Measurements from ENCODE around the gene TAGLN.
"Not testable (repeated sequence)": the region's sequence is repeated elsewhere in the genome, so short reads cannot be mapped to it uniquely, and the experiment has no call there.

The TAGLN gene

DNA sequence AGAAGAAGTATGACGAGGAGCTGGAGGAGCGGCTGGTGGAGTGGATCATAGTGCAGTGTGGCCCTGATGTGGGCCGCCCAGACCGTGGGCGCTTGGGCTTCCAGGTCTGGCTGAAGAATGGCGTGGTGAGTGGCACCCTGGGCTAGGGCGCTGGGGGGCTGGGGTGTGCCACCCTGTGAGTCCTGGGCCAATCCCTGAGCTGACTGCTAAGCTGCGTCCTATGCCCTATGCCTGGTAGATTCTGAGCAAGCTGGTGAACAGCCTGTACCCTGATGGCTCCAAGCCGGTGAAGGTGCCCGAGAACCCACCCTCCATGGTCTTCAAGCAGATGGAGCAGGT, 3.9 kb downstream of the TAGLN start:
- no peak for DNase-seq (ENCODE audit: low spot score in 2 of 2)
- Mint-ChIP-seq H3K27ac (ENCODE audit: low read depth) (no peak overlapping the region), H3K36me3 (ENCODE audit: insufficient read depth) (peaks cover 37% of the 10 kb centered on the region), H3K9me3 (no peaks in the 10 kb centered on the region), H3K4me1 (peaks cover 18% of the 10 kb centered on the region), H3K4me3 (no peak overlapping the region), H3K27me3 (no peaks in the 10 kb centered on the region)
- ATAC-seq (replicated peaks; ENCODE audit: extremely low read depth, poor library complexity, severe bottlenecking): no peak

- Mint-ChIP-seq H3K36me3 (ENCODE audit: insufficient read depth) (peaks cover 30% of the 10 kb centered on the region), H3K4me3 (no peak overlapping the region), H3K27me3 (no peaks in the 10 kb centered on the region), H3K4me1 (peaks cover 18% of the 10 kb centered on the region), H3K27ac (ENCODE audit: low read depth) (peak overlapping the region; percentile 83), H3K9me3 (no peaks in the 10 kb centered on the region)
- ATAC-seq (replicated peaks; ENCODE audit: extremely low read depth, poor library complexity, severe bottlenecking) (no peak), DNase-seq (ENCODE audit: low spot score in 2 of 2) (no peak)
Observed at GRCh38 chr11:117204283-117205080, 5.3 kb downstream of the TAGLN start.

GRCh38 chr11:117205211-117205818, 6.1 kb downstream of the TAGLN start:
- Mint-ChIP-seq H3K4me3 (no peak overlapping the region), H3K4me1 (peaks cover 18% of the 10 kb centered on the region), H3K27ac (ENCODE audit: low read depth) (peak overlapping the region; percentile 83), H3K27me3 (no peaks in the 10 kb centered on the region), H3K9me3 (no peaks in the 10 kb centered on the region), H3K36me3 (ENCODE audit: insufficient read depth) (peaks cover 27% of the 10 kb centered on the region)
- ATAC-seq (replicated peaks; ENCODE audit: extremely low read depth, poor library complexity, severe bottlenecking): no peak
- no peak for DNase-seq (ENCODE audit: low spot score in 2 of 2)

- peaks cover 31% of the 10 kb centered on the region for H3K36me3 Mint-ChIP-seq (ENCODE audit: insufficient read depth)
- ATAC-seq (replicated peaks; ENCODE audit: extremely low read depth, poor library complexity, severe bottlenecking); H3K4me3 Mint-ChIP-seq: not testable (repeated sequence)
Observed at GRCh38 chr11:117206111-117206510, 6.9 kb downstream of the TAGLN start.

DNA sequence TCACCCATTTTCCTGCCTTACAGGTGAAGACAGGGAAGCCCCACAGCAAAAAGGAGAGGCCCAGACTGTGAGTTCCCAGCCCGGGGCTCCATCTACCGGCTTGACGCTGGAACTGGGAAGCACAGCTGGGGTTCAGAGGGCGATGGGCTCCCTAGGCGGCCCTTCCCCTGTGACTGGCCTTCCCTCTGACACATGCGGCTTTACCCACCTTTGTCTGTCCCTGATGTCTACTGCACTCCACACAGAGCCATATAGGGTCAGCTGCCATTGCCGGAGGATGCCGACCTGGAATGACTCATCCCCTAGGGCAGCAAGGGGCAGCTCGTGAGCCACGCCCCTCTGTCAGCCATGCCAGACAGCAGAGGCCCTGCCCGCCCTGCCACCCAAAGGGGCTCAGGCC, 7.7 kb downstream of the TAGLN start:
- H3K27me3 Mint-ChIP-seq; H3K27ac Mint-ChIP-seq (ENCODE audit: low read depth); DNase-seq (ENCODE audit: low spot score in 2 of 2); H3K9me3 Mint-ChIP-seq; ATAC-seq (replicated peaks; ENCODE audit: extremely low read depth, poor library complexity, severe bottlenecking); H3K4me3 Mint-ChIP-seq: not testable (repeated sequence)
- H3K4me1 Mint-ChIP-seq: peaks cover 16% of the 10 kb centered on the region
- peaks cover 34% of the 10 kb centered on the region for H3K36me3 Mint-ChIP-seq (ENCODE audit: insufficient read depth)

More at GRCh38 chr11:117206111-117206510, 6.9 kb downstream of the TAGLN start:
- H3K27me3 Mint-ChIP-seq; DNase-seq (ENCODE audit: low spot score in 2 of 2); H3K27ac Mint-ChIP-seq (ENCODE audit: low read depth); H3K9me3 Mint-ChIP-seq: not testable (repeated sequence)
- peaks cover 11% of the 10 kb centered on the region for H3K4me1 Mint-ChIP-seq

DNA sequence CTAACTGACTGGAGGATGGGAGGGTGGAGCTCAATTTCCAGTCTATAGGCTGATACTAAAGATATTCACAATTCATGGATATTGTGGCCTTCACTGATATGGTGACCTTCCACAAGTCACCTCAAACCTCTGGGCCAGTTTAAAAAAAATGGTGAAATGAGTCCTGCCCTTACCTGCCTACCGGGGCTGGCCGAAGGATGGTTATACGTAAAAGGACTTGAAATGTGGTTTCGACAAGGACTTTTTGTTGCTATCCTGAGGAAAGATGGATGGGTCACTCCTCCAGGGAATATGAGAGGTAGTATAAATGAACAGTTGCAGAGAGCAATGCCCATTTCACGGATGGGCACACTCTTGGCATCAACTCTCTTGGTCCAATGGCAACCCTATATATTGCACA, 8.3 kb downstream of the TAGLN start:
- not testable (repeated sequence) for H3K27me3 Mint-ChIP-seq; DNase-seq (ENCODE audit: low spot score in 2 of 2); H3K4me3 Mint-ChIP-seq; ATAC-seq (replicated peaks; ENCODE audit: extremely low read depth, poor library complexity, severe bottlenecking); H3K27ac Mint-ChIP-seq (ENCODE audit: low read depth); H3K9me3 Mint-ChIP-seq
- Mint-ChIP-seq H3K4me1 (peaks cover 16% of the 10 kb centered on the region), H3K36me3 (ENCODE audit: insufficient read depth) (peaks cover 40% of the 10 kb centered on the region)

- H3K4me3 Mint-ChIP-seq; H3K27me3 Mint-ChIP-seq; H3K27ac Mint-ChIP-seq (ENCODE audit: low read depth); H3K9me3 Mint-ChIP-seq; ATAC-seq (replicated peaks; ENCODE audit: extremely low read depth, poor library complexity, severe bottlenecking); H3K4me1 Mint-ChIP-seq; DNase-seq (ENCODE audit: low spot score in 2 of 2): not testable (repeated sequence)
- H3K36me3 Mint-ChIP-seq (ENCODE audit: insufficient read depth): peaks cover 47% of the 10 kb centered on the region
Observed at GRCh38 chr11:117208710-117209109, 9.5 kb downstream of the TAGLN start.

DNA sequence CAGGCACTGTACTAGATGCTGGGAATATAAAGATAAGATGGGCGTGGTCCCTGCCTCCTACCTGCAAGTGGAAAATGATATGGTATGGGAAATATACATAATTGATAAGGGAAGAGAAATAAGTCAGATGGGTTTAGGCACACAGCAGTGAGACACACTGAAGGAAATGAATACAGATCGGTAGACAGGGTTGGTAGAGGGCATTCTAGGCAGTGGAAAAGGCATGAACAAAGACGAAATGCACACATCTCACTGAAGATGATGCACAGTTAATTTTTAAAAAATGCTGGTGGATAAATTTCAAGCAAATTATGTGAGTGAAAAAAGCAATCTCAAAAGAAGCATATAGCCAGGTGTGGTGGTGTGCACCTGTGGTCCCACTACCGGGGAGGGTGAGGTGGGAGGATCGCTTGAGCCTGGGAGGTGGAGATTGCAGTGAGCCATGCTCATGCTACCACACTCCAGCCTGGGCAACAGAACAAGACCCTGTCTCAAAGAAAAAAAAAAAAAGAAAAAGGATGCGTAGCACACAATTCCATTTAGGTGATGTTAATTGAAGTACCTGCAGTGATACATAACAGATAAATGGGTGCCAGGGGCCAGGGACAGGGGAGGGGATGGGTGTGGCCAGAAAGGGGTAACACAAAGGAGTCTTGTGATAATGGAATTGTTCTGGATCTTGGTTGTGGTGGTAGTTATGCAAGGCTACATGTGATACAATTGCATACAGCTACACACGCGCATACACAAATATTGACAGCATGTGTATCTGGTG, 10.4 kb downstream of the TAGLN start:
- Mint-ChIP-seq H3K4me1 (peaks cover 12% of the 10 kb centered on the region), H3K27ac (ENCODE audit: low read depth) (peak overlapping the region; percentile 10), H3K36me3 (ENCODE audit: insufficient read depth) (peaks cover 51% of the 10 kb centered on the region)
- DNase-seq (ENCODE audit: low spot score in 2 of 2); ATAC-seq (replicated peaks; ENCODE audit: extremely low read depth, poor library complexity, severe bottlenecking); H3K9me3 Mint-ChIP-seq; H3K27me3 Mint-ChIP-seq; H3K4me3 Mint-ChIP-seq: not testable (repeated sequence)

DNA sequence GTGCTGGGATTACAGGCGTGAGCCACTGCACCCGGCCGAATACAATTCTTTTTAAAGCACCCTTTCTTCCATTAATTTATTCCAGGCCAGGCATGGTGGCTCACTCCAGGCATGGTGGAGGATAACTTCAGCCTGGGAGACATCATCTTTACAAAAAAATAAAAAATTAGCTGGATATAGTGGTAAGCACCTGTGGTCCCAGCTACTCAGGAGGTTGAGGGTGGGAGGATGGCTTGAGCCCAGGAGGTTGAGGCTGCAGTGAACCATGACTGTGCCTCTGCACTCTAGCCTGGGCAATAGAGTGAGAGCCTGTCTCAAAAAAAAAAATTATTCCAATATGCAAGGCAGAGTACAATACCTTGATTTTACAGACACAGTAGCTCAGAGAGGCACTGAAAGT, 11.4 kb downstream of the TAGLN start:
- Mint-ChIP-seq H3K27me3 (no peaks in the 10 kb centered on the region), H3K27ac (ENCODE audit: low read depth) (no peak overlapping the region), H3K4me3 (no peak overlapping the region), H3K4me1 (peaks cover 15% of the 10 kb centered on the region), H3K36me3 (ENCODE audit: insufficient read depth) (peaks cover 52% of the 10 kb centered on the region), H3K9me3 (no peaks in the 10 kb centered on the region)
- ATAC-seq (replicated peaks; ENCODE audit: extremely low read depth, poor library complexity, severe bottlenecking) (no peak), DNase-seq (ENCODE audit: low spot score in 2 of 2) (no peak)

DNA sequence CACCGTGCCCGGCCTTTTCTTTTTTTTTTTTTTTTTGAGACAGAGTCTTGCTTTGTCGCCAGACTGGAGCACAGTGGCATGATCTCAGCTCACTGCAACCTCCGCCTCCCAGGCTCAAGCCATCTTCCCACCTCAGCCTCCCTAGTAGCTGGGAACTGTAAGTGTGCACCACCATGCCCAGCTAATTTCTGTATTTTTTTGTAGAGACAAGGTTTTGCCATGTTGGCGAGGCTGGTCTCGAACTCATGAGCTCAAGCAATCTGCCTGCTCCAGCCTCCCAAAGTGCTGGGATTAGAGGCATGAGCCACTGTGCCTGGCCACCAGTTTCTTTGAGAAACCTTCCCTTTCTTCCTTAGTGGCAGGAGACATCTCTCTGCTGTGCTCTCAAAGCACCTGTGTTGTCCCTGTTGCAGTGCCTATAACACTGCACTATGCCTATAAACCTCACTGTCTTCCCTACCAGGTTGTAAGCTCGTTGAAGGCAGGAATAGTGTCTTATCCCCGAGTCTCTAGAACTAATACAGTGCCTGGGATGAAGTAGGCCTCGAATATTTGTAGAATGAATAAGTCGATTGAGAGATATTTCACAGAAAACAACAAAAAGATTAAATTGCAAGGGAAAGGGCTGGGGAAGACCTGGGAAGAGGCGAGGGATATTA, 13.7 kb downstream of the TAGLN start:
- DNase-seq (ENCODE audit: low spot score in 2 of 2): no peak
- Mint-ChIP-seq H3K36me3 (ENCODE audit: insufficient read depth) (peaks cover 72% of the 10 kb centered on the region), H3K27ac (ENCODE audit: low read depth) (no peak overlapping the region), H3K9me3 (no peaks in the 10 kb centered on the region), H3K27me3 (no peaks in the 10 kb centered on the region), H3K4me1 (peaks cover 24% of the 10 kb centered on the region), H3K4me3 (no peak overlapping the region)
- ATAC-seq (replicated peaks; ENCODE audit: extremely low read depth, poor library complexity, severe bottlenecking): no peak

- Mint-ChIP-seq H3K4me3 (no peak overlapping the region), H3K36me3 (ENCODE audit: insufficient read depth) (peaks cover 82% of the 10 kb centered on the region), H3K9me3 (no peaks in the 10 kb centered on the region), H3K27ac (ENCODE audit: low read depth) (no peak overlapping the region), H3K27me3 (no peaks in the 10 kb centered on the region), H3K4me1 (peaks cover 31% of the 10 kb centered on the region)
- ATAC-seq (replicated peaks; ENCODE audit: extremely low read depth, poor library complexity, severe bottlenecking): no peak
- DNase-seq (ENCODE audit: low spot score in 2 of 2): no peak
Observed at GRCh38 chr11:117214404-117215110, 15.4 kb downstream of the TAGLN start.

All from central memory CD8-positive, alpha-beta T cell (primary cell).